Prostate gland (tissue), 2 donors: ENCODE measurements around the gene SLC16A11.

Experiments
- CTCF ChIP-seq, 4 experiments: fragments of 200-600 bp in 2 of 4; fragments of 450-650 bp in 2 of 4; sonication (generic) in 2 of 4; IDR thresholded peaks; 1 replicate in 3 of 4; 2 replicates in 1 of 4; pipeline ENCODE4 v1.5.1; 2016 to 2019; ENCODE audit warnings: antibody characterized with exemption in 4 of 4, mild to moderate bottlenecking in 2 of 4, moderate library complexity in 2 of 4
- POLR2A ChIP-seq: fragments of 450-650 bp; IDR thresholded peaks from one replicate; pipeline ENCODE4 v1.6.1; 2016; ENCODE audit warnings: antibody characterized with exemption, mild to moderate bottlenecking
- POLR2AphosphoS5 ChIP-seq: sonication (generic); formaldehyde crosslinking; IDR thresholded peaks from one replicate; pipeline ENCODE4 v1.6.1; 2017; ENCODE audit warnings: antibody characterized with exemption

GRCh38 chr17:7029659-7030058 lies 14.2 kb downstream of the SLC16A11 start:
- TF ChIP-seq CTCF (IDR thresholded peaks at IDR 0.05) (no peak), POLR2A (no peak), POLR2AphosphoS5 (peak; percentile 46)
